Kasumi-1 (cell line): ENCODE results near the gene CGN.

ENCODE experiments used
- DNase-seq, 2 experiments: peaks; one replicate each; lab custom pipeline; 2025; lab: John Stamatoyannopoulos, UW

CGN gene

GRCh38 chr1:151553659-151554058, 42.5 kb downstream of the CGN start:
- no peak for DNase-seq

GRCh38 chr1:151556052-151556451, 44.9 kb downstream of the CGN start:
- DNase-seq: no peak

GRCh38 chr1:151562661-151563060, 51.5 kb downstream of the CGN start:
- DNase-seq: no peak

- no peak for DNase-seq
Observed at GRCh38 chr1:151563376-151563775, 52.2 kb downstream of the CGN start.

- no peak for DNase-seq
Observed at GRCh38 chr1:151565502-151566189, 54.5 kb downstream of the CGN start.

GRCh38 chr1:151568626-151569088, 57.5 kb downstream of the CGN start:
- DNase-seq: no peak

GRCh38 chr1:151570819-151571218, 59.6 kb downstream of the CGN start:
- DNase-seq: no peak

GRCh38 chr1:151574575-151575529, 63.7 kb downstream of the CGN start:
- no peak for DNase-seq

GRCh38 chr1:151577173-151577572, 66.0 kb downstream of the CGN start:
- DNase-seq: no peak

- DNase-seq: no peak
Observed at GRCh38 chr1:151578941-151579340, 67.8 kb downstream of the CGN start.

GRCh38 chr1:151579436-151580225, 68.4 kb downstream of the CGN start:
- no peak for DNase-seq

GRCh38 chr1:151581451-151581850, 70.3 kb downstream of the CGN start:
- no peak for DNase-seq

- no peak for DNase-seq
Observed at GRCh38 chr1:151581921-151582320, 70.7 kb downstream of the CGN start.

GRCh38 chr1:151583796-151584195, 72.6 kb downstream of the CGN start:
- no peak for DNase-seq

- no peak for DNase-seq
Observed at GRCh38 chr1:151584278-151584677, 73.1 kb downstream of the CGN start.

GRCh38 chr1:151584780-151585179, 73.6 kb downstream of the CGN start:
- DNase-seq: no peak

GRCh38 chr1:151585622-151586021, 74.4 kb downstream of the CGN start:
- peak; percentile 8 to 24 for DNase-seq
